Measurements from ENCODE around the gene COL21A1. TPM values are rescaled to one million over a fixed set of nuclear protein-coding genes. Genes with fewer than 3 reads are reported as not detected.

The COL21A1 gene
- total RNA-seq, 1 donor from 2014 or later, result 0.57 TPM

DNA sequence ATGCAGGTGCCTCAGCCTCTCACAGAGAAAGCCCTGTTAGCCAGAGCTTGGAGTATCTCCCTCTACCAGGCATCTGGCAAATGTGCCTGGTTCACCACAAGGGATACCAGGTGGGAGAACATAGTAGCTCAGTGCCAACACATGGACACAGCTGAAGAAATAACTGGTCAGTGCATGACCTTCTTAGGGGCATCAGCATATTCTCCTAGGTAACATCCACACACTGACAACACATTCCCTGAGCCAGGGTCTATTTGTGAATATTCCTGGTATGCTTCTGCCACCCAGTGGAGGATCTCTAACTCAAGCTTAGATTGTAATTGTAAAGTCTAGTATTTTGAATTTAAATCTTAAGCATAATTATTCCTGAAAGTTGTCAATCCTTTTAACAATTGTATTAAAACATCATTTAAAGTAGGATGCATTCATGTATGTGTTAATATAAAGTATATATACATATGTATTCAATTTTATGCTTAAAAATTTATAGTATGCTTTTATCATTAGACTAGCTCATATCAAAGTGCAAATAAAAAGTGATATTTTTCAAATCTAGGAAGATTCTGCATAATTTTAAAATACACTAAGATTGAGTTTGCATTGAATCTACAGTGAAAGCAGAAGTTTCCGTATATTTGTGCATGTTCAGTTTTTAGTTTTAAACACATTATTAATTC is 45.3 kb upstream of the COL21A1 start:
- Histone ChIP-seq H3K4me3 (ENCODE audit: insufficient read depth, low read depth, low read length) (no peak overlapping the region), H2AFZ (ENCODE audit: low read depth, low read length) (no peak overlapping the region), H3K4me2 (ENCODE audit: low read length) (no peak overlapping the region), H3K79me2 (ENCODE audit: insufficient read depth, low read length) (no peaks in the 10 kb centered on the region), H3K9me3 (ENCODE audit: insufficient read depth, low read depth, low read length) (no peaks in the 10 kb centered on the region), H3K27me3 (ENCODE audit: insufficient read depth, low read length) (no peaks in the 10 kb centered on the region), H3K27ac (ENCODE audit: low read depth, low read length) (no peak overlapping the region), H3K9ac (ENCODE audit: low read length) (no peak overlapping the region), H3K4me1 (ENCODE audit: insufficient read depth, low read length) (no peaks in the 10 kb centered on the region), H3K36me3 (ENCODE audit: insufficient read depth, low read length) (no peaks in the 10 kb centered on the region), H4K20me1 (ENCODE audit: insufficient read depth, low read length) (no peaks in the 10 kb centered on the region)
- H3K36me3 Mint-ChIP-seq (ENCODE audit: low read depth, unreplicated experiment), result no peaks in the 10 kb centered on the region
- no peak overlapping the region for H3K27ac Mint-ChIP-seq (ENCODE audit: unreplicated experiment)
- no peak for TF ChIP-seq EZH2 (IDR thresholded peaks at IDR 0.05; ENCODE audit: insufficient read depth, low read length)
- TF ChIP-seq, protein P1, sequence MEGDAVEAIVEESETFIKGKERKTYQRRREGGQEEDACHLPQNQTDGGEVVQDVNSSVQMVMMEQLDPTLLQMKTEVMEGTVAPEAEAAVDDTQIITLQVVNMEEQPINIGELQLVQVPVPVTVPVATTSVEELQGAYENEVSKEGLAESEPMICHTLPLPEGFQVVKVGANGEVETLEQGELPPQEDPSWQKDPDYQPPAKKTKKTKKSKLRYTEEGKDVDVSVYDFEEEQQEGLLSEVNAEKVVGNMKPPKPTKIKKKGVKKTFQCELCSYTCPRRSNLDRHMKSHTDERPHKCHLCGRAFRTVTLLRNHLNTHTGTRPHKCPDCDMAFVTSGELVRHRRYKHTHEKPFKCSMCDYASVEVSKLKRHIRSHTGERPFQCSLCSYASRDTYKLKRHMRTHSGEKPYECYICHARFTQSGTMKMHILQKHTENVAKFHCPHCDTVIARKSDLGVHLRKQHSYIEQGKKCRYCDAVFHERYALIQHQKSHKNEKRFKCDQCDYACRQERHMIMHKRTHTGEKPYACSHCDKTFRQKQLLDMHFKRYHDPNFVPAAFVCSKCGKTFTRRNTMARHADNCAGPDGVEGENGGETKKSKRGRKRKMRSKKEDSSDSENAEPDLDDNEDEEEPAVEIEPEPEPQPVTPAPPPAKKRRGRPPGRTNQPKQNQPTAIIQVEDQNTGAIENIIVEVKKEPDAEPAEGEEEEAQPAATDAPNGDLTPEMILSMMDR (IDR thresholded peaks at IDR 0.05; ENCODE audit: insufficient read depth, low read depth, low read length), result peak; percentile 72
- H3K27me3 Mint-ChIP-seq (ENCODE audit: low read depth, unreplicated experiment), result no peaks in the 10 kb centered on the region
- H3K4me1 Mint-ChIP-seq (ENCODE audit: low read depth, unreplicated experiment), result peaks cover 5% of the 10 kb centered on the region
- DNase-seq (ENCODE audit: low read depth) (peak; percentile 35), FAIRE-seq (peak; percentile 75)
- no peak overlapping the region for H3K4me3 Mint-ChIP-seq (ENCODE audit: unreplicated experiment)
- no peaks in the 10 kb centered on the region for H3K9me3 Mint-ChIP-seq (ENCODE audit: unreplicated experiment)

DNA sequence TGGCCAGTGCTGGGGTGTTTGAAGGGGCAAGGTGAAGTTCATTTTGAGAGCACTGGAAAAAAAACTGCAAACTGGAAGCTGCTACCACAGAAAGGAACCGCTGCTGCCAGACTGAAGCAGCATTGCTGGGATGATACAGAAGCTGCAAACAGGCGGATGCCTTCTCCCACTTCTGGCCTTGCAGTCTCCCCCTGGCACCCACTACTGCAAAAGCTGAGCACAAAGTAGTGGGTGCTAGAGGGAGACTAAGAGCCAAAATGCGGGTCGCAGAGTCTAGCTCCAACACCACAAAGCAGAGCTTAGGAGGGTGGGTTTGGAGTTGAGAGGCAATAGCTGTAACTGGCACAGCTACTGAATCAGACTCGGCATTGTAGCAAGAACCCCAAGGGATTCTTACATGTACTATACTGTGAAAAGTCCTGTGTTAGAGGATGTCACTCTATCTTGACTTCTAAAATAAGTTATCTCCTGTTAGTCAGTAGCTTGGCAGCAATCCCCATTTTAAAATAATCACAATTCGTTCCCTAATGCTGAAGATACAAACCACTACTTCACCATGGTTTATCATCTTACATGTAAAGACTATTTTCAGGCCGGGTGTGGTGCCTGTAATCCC is 44.0 kb upstream of the COL21A1 start:
- no peaks in the 10 kb centered on the region for H3K4me1 ChIP-seq (ENCODE audit: insufficient read depth, low read length)
- no peaks in the 10 kb centered on the region for H3K27me3 ChIP-seq (ENCODE audit: insufficient read depth, low read length)
- DNase-seq (ENCODE audit: low read depth), result no peak
- Mint-ChIP-seq H3K27ac (ENCODE audit: unreplicated experiment) (no peak overlapping the region), H3K36me3 (ENCODE audit: low read depth, unreplicated experiment) (no peaks in the 10 kb centered on the region), H3K4me1 (ENCODE audit: low read depth, unreplicated experiment) (no peaks in the 10 kb centered on the region), H3K4me3 (ENCODE audit: unreplicated experiment) (no peak overlapping the region), H3K9me3 (ENCODE audit: unreplicated experiment) (no peaks in the 10 kb centered on the region), H3K27me3 (ENCODE audit: low read depth, unreplicated experiment) (no peaks in the 10 kb centered on the region)
- TF ChIP-seq EZH2 (IDR thresholded peaks at IDR 0.05; ENCODE audit: insufficient read depth, low read length), result no peak
- TF ChIP-seq, protein P1 (IDR thresholded peaks at IDR 0.05; ENCODE audit: insufficient read depth, low read depth, low read length), result no peak
- H3K4me3 ChIP-seq (ENCODE audit: insufficient read depth, low read depth, low read length), result no peak overlapping the region
- no peaks in the 10 kb centered on the region for H4K20me1 ChIP-seq (ENCODE audit: insufficient read depth, low read length)
- H3K4me2 ChIP-seq (ENCODE audit: low read length), result no peak overlapping the region
- no peak overlapping the region for H3K27ac ChIP-seq (ENCODE audit: low read depth, low read length)
- no peaks in the 10 kb centered on the region for H3K9me3 ChIP-seq (ENCODE audit: insufficient read depth, low read depth, low read length)
- no peak overlapping the region for H3K9ac ChIP-seq (ENCODE audit: low read length)
- no peak overlapping the region for H2AFZ ChIP-seq (ENCODE audit: low read depth, low read length)
- no peak for FAIRE-seq
- no peaks in the 10 kb centered on the region for H3K36me3 ChIP-seq (ENCODE audit: insufficient read depth, low read length)
- no peaks in the 10 kb centered on the region for H3K79me2 ChIP-seq (ENCODE audit: insufficient read depth, low read length)

DNA sequence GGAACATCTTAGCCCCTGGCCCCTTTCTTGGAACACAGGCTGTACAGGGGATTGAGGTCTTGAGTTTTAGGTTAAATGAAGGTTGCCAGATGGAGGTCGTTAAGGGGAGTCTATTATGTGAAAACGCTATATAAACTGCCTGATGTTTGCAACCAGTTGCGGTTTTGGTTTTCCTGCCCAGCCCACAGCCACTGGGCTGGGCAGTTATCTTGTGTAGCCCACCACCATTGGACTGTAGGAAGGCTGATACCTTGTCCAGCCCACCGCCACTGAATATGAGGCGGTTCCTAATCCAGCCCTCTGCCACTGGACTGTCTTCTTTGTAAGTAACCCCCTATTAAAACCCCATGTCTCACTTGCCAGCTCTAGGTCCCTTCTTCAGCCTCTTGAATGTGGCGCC is 42.3 kb upstream of the COL21A1 start:
- Mint-ChIP-seq H3K4me3 (ENCODE audit: unreplicated experiment) (no peak overlapping the region), H3K36me3 (ENCODE audit: low read depth, unreplicated experiment) (no peaks in the 10 kb centered on the region), H3K27ac (ENCODE audit: unreplicated experiment) (no peak overlapping the region), H3K27me3 (ENCODE audit: low read depth, unreplicated experiment) (no peaks in the 10 kb centered on the region), H3K9me3 (ENCODE audit: unreplicated experiment) (no peaks in the 10 kb centered on the region), H3K4me1 (ENCODE audit: low read depth, unreplicated experiment) (no peaks in the 10 kb centered on the region)
- TF ChIP-seq, protein P1 (IDR thresholded peaks at IDR 0.05; ENCODE audit: insufficient read depth, low read depth, low read length), result no peak
- TF ChIP-seq EZH2 (IDR thresholded peaks at IDR 0.05; ENCODE audit: insufficient read depth, low read length), result no peak
- H2AFZ ChIP-seq (ENCODE audit: low read depth, low read length), result no peak overlapping the region
- H3K27me3 ChIP-seq (ENCODE audit: insufficient read depth, low read length), result no peaks in the 10 kb centered on the region
- H3K4me1 ChIP-seq (ENCODE audit: insufficient read depth, low read length), result no peaks in the 10 kb centered on the region
- H3K4me2 ChIP-seq (ENCODE audit: low read length), result no peak overlapping the region
- H3K4me3 ChIP-seq (ENCODE audit: insufficient read depth, low read depth, low read length), result no peak overlapping the region
- no peaks in the 10 kb centered on the region for H4K20me1 ChIP-seq (ENCODE audit: insufficient read depth, low read length)
- FAIRE-seq, result no peak
- no peak overlapping the region for H3K27ac ChIP-seq (ENCODE audit: low read depth, low read length)
- no peak overlapping the region for H3K9ac ChIP-seq (ENCODE audit: low read length)
- no peak for DNase-seq (ENCODE audit: low read depth)
- no peaks in the 10 kb centered on the region for H3K9me3 ChIP-seq (ENCODE audit: insufficient read depth, low read depth, low read length)
- H3K79me2 ChIP-seq (ENCODE audit: insufficient read depth, low read length), result no peaks in the 10 kb centered on the region
- H3K36me3 ChIP-seq (ENCODE audit: insufficient read depth, low read length), result no peaks in the 10 kb centered on the region
